ENCODE measurements around the gene CCDC170.

CCDC170 gene

GRCh38 chr6:151630991-151631655 is 137.3 kb downstream of the CCDC170 start:
- Mint-ChIP-seq H3K4me1 (ENCODE audit: low read depth) (peaks cover 20% of the 10 kb centered on the region), H3K27ac (no peak overlapping the region), H3K36me3 (ENCODE audit: low read depth) (no peaks in the 10 kb centered on the region), H3K9me3 (no peaks in the 10 kb centered on the region), H3K4me3 (no peak overlapping the region), H3K27me3 (peaks cover 33% of the 10 kb centered on the region)
- DNase-seq = no peak

- peaks cover under 1% of the 10 kb centered on the region for H3K9me3 Mint-ChIP-seq
- no peaks in the 10 kb centered on the region for H3K36me3 Mint-ChIP-seq (ENCODE audit: low read depth)
- no peak for DNase-seq
- no peak overlapping the region for H3K4me3 Mint-ChIP-seq
- peaks cover 16% of the 10 kb centered on the region for H3K4me1 Mint-ChIP-seq (ENCODE audit: low read depth)
- H3K27me3 Mint-ChIP-seq = peaks cover 34% of the 10 kb centered on the region
- H3K27ac Mint-ChIP-seq = no peak overlapping the region
Observed at GRCh38 chr6:151632415-151632987, 138.7 kb downstream of the CCDC170 start.

GRCh38 chr6:151633526-151634335 is 139.9 kb downstream of the CCDC170 start:
- H3K9me3 Mint-ChIP-seq = peaks cover 11% of the 10 kb centered on the region
- H3K36me3 Mint-ChIP-seq (ENCODE audit: low read depth) = no peaks in the 10 kb centered on the region
- no peak overlapping the region for H3K4me3 Mint-ChIP-seq
- no peak for DNase-seq
- H3K27me3 Mint-ChIP-seq = peaks cover 43% of the 10 kb centered on the region
- H3K4me1 Mint-ChIP-seq (ENCODE audit: low read depth) = peaks cover 4% of the 10 kb centered on the region
- peak overlapping the region; percentile 31 for H3K27ac Mint-ChIP-seq

- Mint-ChIP-seq H3K27me3 (peaks cover 43% of the 10 kb centered on the region), H3K4me3 (no peak overlapping the region), H3K9me3 (peaks cover 11% of the 10 kb centered on the region), H3K36me3 (ENCODE audit: low read depth) (no peaks in the 10 kb centered on the region), H3K27ac (peak overlapping the region; percentile 31), H3K4me1 (ENCODE audit: low read depth) (peaks cover 3% of the 10 kb centered on the region)
- DNase-seq = no peak
Observed at GRCh38 chr6:151634336-151634720, 140.5 kb downstream of the CCDC170 start.

GRCh38 chr6:151635741-151636140 is 141.9 kb downstream of the CCDC170 start:
- H3K4me1 Mint-ChIP-seq (ENCODE audit: low read depth) = peaks cover 3% of the 10 kb centered on the region
- H3K4me3 Mint-ChIP-seq = no peak overlapping the region
- H3K9me3 Mint-ChIP-seq = peaks cover 11% of the 10 kb centered on the region
- DNase-seq = no peak
- no peak overlapping the region for H3K27ac Mint-ChIP-seq
- no peaks in the 10 kb centered on the region for H3K36me3 Mint-ChIP-seq (ENCODE audit: low read depth)
- H3K27me3 Mint-ChIP-seq = peaks cover 42% of the 10 kb centered on the region

GRCh38 chr6:151637814-151638213 is 144.0 kb downstream of the CCDC170 start:
- Mint-ChIP-seq H3K27me3 (peaks cover 32% of the 10 kb centered on the region), H3K4me1 (ENCODE audit: low read depth) (peaks cover 3% of the 10 kb centered on the region), H3K9me3 (peaks cover 15% of the 10 kb centered on the region), H3K36me3 (ENCODE audit: low read depth) (no peaks in the 10 kb centered on the region), H3K4me3 (no peak overlapping the region), H3K27ac (no peak overlapping the region)
- no peak for DNase-seq

- Mint-ChIP-seq H3K4me3 (no peak overlapping the region), H3K36me3 (ENCODE audit: low read depth) (no peaks in the 10 kb centered on the region), H3K27ac (no peak overlapping the region), H3K9me3 (peaks cover 15% of the 10 kb centered on the region), H3K4me1 (ENCODE audit: low read depth) (no peaks in the 10 kb centered on the region), H3K27me3 (peaks cover 35% of the 10 kb centered on the region)
- no peak for DNase-seq
Observed at GRCh38 chr6:151639750-151640149, 145.9 kb downstream of the CCDC170 start.

GRCh38 chr6:151641028-151641427 is 147.2 kb downstream of the CCDC170 start:
- H3K36me3 Mint-ChIP-seq (ENCODE audit: low read depth) = no peaks in the 10 kb centered on the region
- no peaks in the 10 kb centered on the region for H3K4me1 Mint-ChIP-seq (ENCODE audit: low read depth)
- no peak for DNase-seq
- H3K27ac Mint-ChIP-seq = no peak overlapping the region
- H3K27me3 Mint-ChIP-seq = peaks cover 41% of the 10 kb centered on the region
- H3K4me3 Mint-ChIP-seq = no peak overlapping the region
- H3K9me3 Mint-ChIP-seq = peaks cover 15% of the 10 kb centered on the region

- Mint-ChIP-seq H3K9me3 (no peaks in the 10 kb centered on the region), H3K27me3 (peaks cover 65% of the 10 kb centered on the region), H3K27ac (no peak overlapping the region), H3K36me3 (ENCODE audit: low read depth) (no peaks in the 10 kb centered on the region), H3K4me3 (no peak overlapping the region), H3K4me1 (ENCODE audit: low read depth) (no peaks in the 10 kb centered on the region)
- DNase-seq = no peak
Observed at GRCh38 chr6:151647976-151648639, 154.3 kb downstream of the CCDC170 start.

GRCh38 chr6:151649835-151650234 is 156.0 kb downstream of the CCDC170 start:
- no peak for DNase-seq
- Mint-ChIP-seq H3K4me1 (ENCODE audit: low read depth) (no peaks in the 10 kb centered on the region), H3K27ac (no peak overlapping the region), H3K9me3 (peaks cover 6% of the 10 kb centered on the region), H3K36me3 (ENCODE audit: low read depth) (peaks cover 3% of the 10 kb centered on the region), H3K27me3 (peaks cover 54% of the 10 kb centered on the region), H3K4me3 (no peak overlapping the region)

- Mint-ChIP-seq H3K9me3 (peaks cover 10% of the 10 kb centered on the region), H3K4me3 (no peak overlapping the region), H3K27ac (no peak overlapping the region), H3K36me3 (ENCODE audit: low read depth) (peaks cover 3% of the 10 kb centered on the region), H3K27me3 (peaks cover 38% of the 10 kb centered on the region), H3K4me1 (ENCODE audit: low read depth) (no peaks in the 10 kb centered on the region)
- no peak for DNase-seq
Observed at GRCh38 chr6:151651639-151652038, 157.8 kb downstream of the CCDC170 start.

GRCh38 chr6:151652325-151652724 is 158.5 kb downstream of the CCDC170 start:
- Mint-ChIP-seq H3K9me3 (peaks cover 10% of the 10 kb centered on the region), H3K36me3 (ENCODE audit: low read depth) (peaks cover 3% of the 10 kb centered on the region), H3K27me3 (peaks cover 32% of the 10 kb centered on the region), H3K4me1 (ENCODE audit: low read depth) (no peaks in the 10 kb centered on the region), H3K4me3 (no peak overlapping the region), H3K27ac (no peak overlapping the region)
- no peak for DNase-seq

- no peak for DNase-seq
- no peak overlapping the region for H3K27ac Mint-ChIP-seq
- no peak overlapping the region for H3K4me3 Mint-ChIP-seq
- peaks cover 3% of the 10 kb centered on the region for H3K36me3 Mint-ChIP-seq (ENCODE audit: low read depth)
- H3K4me1 Mint-ChIP-seq (ENCODE audit: low read depth) = no peaks in the 10 kb centered on the region
- H3K27me3 Mint-ChIP-seq = peaks cover 18% of the 10 kb centered on the region
- peaks cover 10% of the 10 kb centered on the region for H3K9me3 Mint-ChIP-seq
Observed at GRCh38 chr6:151655099-151655498, 161.3 kb downstream of the CCDC170 start.

- Mint-ChIP-seq H3K4me3 (no peak overlapping the region), H3K27ac (no peak overlapping the region), H3K4me1 (ENCODE audit: low read depth) (no peaks in the 10 kb centered on the region), H3K27me3 (peaks cover 12% of the 10 kb centered on the region), H3K9me3 (peaks cover 10% of the 10 kb centered on the region), H3K36me3 (ENCODE audit: low read depth) (peaks cover 3% of the 10 kb centered on the region)
- no peak for DNase-seq
Observed at GRCh38 chr6:151656392-151656791, 162.6 kb downstream of the CCDC170 start.

All from activated T-cell treated with anti-CD3 and anti-CD28 coated beads, Interleukin-2, amount 50 U/mL, for 24 hours (primary cell).